IPS-18a (cell line): Measurements from ENCODE around the gene CLCF1.

ENCODE experiments used
- H3K27ac ChIP-seq: one replicate; pipeline ENCODE4 v1.5.1; 2013; ENCODE audit warnings: low read length
- H3K27me3 ChIP-seq: one replicate; pipeline ENCODE4 v1.6.1; 2013; ENCODE audit warnings: mild to moderate bottlenecking, low read length; ENCODE audit not compliant: control insufficient read depth, insufficient read depth
- H3K36me3 ChIP-seq: one replicate; pipeline ENCODE4 v1.6.1; 2013; ENCODE audit warnings: low read depth, low read length; ENCODE audit not compliant: control insufficient read depth
- H3K4me1 ChIP-seq: one replicate; pipeline ENCODE4 v1.6.1; 2013; ENCODE audit warnings: low read depth, low read length; ENCODE audit not compliant: control insufficient read depth
- H3K4me3 ChIP-seq: one replicate; pipeline ENCODE4 v1.5.1; 2013; ENCODE audit warnings: low read length
- H3K9ac ChIP-seq: one replicate; pipeline ENCODE4 v1.6.1; 2013; ENCODE audit warnings: mild to moderate bottlenecking, low read length, moderate library complexity
- H3K9me3 ChIP-seq: one replicate; pipeline ENCODE4 v1.6.1; 2013; ENCODE audit warnings: low read depth, low read length; ENCODE audit not compliant: control insufficient read depth

CLCF1 gene

DNA sequence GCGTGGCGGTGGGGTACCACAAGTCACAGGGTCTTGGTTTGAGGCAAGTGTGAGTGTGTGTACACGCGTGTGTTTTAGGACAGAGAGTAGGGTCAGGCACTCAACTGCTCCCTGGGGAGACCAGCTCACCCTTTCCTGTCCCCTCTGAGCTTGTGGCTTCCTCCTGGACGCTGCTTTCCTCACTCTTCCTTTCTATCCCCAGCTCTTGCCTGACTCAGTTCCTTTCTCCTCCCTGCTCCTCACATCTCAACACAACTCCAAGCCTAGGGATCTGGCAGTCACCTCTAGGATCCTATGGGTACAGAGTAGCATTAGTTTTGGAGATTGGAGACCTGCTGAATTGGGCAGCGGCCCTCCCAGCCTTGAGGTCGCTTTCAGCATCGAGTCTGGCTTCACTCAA is 4.1 kb downstream of the CLCF1 start:
- no peaks in the 10 kb centered on the region for H3K9me3 ChIP-seq
- H3K9ac ChIP-seq, result no peak overlapping the region
- no peak overlapping the region for H3K4me3 ChIP-seq
- peaks cover 20% of the 10 kb centered on the region for H3K4me1 ChIP-seq
- H3K27me3 ChIP-seq, result peaks cover 51% of the 10 kb centered on the region
- no peak overlapping the region for H3K27ac ChIP-seq
- no peaks in the 10 kb centered on the region for H3K36me3 ChIP-seq

DNA sequence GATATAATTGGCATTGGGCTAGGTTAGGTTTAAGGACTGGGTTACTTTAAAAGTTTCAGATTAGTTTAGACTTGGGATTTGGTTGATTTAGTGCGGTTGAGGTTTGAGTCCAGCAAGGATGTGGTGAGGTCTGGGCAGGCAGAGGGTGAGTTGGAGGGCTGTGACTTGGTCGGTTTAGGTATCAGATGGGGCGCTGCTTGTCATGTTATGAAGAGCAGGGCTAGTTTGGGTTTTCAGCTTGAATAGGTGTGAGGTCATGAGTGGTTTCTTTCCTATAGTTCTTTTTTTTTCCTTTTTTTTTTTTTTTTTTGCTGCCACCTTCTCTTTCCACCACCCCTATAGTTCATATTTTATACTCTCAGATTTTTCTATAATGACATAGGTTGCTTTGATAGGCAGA is 4.8 kb downstream of the CLCF1 start:
- H3K9ac ChIP-seq, result no peak overlapping the region
- H3K9me3 ChIP-seq, result no peaks in the 10 kb centered on the region
- H3K27me3 ChIP-seq, result peaks cover 44% of the 10 kb centered on the region
- no peaks in the 10 kb centered on the region for H3K36me3 ChIP-seq
- peaks cover 17% of the 10 kb centered on the region for H3K4me1 ChIP-seq
- H3K4me3 ChIP-seq, result no peak overlapping the region
- no peak overlapping the region for H3K27ac ChIP-seq

- H3K27ac ChIP-seq, result no peak overlapping the region
- no peak overlapping the region for H3K9ac ChIP-seq
- no peaks in the 10 kb centered on the region for H3K36me3 ChIP-seq
- H3K27me3 ChIP-seq, result peaks cover 42% of the 10 kb centered on the region
- peaks cover 17% of the 10 kb centered on the region for H3K4me1 ChIP-seq
- H3K9me3 ChIP-seq, result no peaks in the 10 kb centered on the region
- H3K4me3 ChIP-seq, result no peak overlapping the region
Measured at GRCh38 chr11:67367761-67368227, 5.6 kb downstream of the CLCF1 start.

DNA sequence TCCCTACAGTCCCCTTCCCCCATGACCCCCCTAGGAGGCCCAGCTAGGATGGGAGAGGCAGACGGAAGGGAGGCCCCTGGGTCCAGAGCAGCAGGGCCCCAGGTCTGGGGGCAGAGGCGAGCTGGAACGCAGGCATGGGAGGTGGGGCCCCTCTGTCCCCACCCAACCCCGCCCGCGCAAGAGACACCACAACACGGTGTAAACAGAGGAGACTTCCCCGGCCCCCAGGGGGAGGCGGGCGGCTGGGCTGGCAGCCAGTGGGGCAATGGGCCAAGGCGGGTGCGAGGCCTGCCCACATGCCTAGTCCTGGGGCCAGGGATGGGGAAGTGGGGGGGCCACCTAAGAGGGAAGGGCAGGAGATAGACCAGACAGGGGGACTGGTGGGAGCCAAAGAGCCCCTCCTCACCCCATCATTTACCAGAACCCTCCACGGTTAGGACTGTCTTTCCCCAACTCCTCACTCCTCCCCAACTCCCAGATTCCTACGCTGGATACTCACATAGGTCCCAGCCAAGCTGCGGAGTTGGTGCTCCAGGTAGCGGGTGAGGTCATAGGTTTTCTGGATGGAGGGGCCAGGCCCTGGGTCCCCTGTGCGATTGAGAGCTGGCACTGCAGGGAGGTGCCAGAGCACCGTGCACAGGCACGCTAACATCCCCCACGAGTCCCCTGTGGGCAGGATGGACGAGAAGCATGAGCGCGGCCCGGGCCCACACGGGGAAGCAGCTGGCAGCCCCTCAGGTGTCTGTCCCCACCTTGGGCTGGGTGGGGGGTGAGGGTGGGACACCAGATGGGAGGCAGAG is 6.2 kb downstream of the CLCF1 start:
- no peak overlapping the region for H3K4me3 ChIP-seq

DNA sequence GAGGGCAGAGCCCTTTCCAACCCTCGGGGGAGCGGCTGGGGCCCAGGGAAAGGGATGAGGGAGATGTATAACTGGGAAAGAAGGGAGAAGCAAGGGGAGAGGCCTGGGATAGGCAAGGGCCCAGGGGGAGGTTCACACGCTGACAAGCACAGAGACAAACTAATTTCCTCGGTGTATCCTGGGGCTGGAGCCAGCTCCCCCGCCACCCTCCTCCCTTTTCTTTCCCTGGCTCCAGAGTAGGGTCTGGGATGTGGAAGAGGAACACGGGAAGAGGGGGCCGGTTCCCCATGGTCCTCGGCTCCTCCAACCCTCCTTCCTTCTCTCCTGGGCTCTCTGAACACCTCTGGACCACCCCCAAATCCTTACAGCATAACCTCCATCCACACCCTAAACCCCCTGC is 6.9 kb downstream of the CLCF1 start:
- peaks cover 38% of the 10 kb centered on the region for H3K27me3 ChIP-seq
- H3K9ac ChIP-seq, result no peak overlapping the region
- no peaks in the 10 kb centered on the region for H3K36me3 ChIP-seq
- no peak overlapping the region for H3K27ac ChIP-seq
- H3K9me3 ChIP-seq, result no peaks in the 10 kb centered on the region
- peaks cover 11% of the 10 kb centered on the region for H3K4me1 ChIP-seq
- no peak overlapping the region for H3K4me3 ChIP-seq

More for the DNA sequence above, 6.2 kb downstream of the CLCF1 start:
- H3K4me1 ChIP-seq, result peaks cover 17% of the 10 kb centered on the region
- H3K36me3 ChIP-seq, result no peaks in the 10 kb centered on the region
- peaks cover 43% of the 10 kb centered on the region for H3K27me3 ChIP-seq
- H3K27ac ChIP-seq, result no peak overlapping the region
- no peaks in the 10 kb centered on the region for H3K9me3 ChIP-seq
- H3K9ac ChIP-seq, result no peak overlapping the region

DNA sequence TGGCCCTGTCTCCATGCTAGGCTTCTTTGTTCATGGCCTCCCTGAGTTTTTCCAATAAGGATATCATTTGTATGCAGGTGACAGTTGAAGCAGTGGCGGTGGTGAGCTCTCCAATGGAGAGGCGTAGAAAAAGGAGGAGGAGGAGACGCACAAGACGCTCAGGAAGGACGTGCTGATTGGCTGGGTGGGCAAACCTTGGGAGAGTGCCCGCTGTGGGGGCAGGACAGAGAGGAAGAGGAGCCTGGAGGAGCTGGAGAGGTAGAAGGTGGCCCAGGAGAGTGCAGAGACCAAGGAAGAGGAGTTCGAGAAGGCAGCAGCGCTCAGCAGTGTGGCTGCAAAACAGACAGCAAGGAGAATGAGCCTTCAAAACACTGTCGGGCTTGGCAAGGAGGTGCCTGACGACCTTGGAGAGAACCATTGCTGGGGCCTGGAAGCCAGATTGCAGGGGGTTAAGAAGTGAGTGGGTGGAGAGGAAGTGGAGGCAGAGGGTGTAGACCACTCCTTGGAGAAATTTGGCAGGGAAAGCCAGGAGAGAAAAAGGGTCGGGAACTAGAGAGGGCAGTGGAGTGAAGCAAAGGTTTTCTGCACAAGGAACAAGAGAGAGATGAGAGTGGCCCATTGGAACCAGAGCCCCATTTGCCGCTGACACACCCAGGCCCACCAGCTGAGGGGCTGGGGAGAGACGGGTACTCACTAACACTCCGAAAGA is 7.5 kb downstream of the CLCF1 start:
- Histone ChIP-seq H3K4me3 (no peak overlapping the region), H3K9ac (no peak overlapping the region), H3K27me3 (peaks cover 35% of the 10 kb centered on the region), H3K4me1 (peaks cover 5% of the 10 kb centered on the region), H3K9me3 (no peaks in the 10 kb centered on the region), H3K36me3 (no peaks in the 10 kb centered on the region), H3K27ac (no peak overlapping the region)

DNA sequence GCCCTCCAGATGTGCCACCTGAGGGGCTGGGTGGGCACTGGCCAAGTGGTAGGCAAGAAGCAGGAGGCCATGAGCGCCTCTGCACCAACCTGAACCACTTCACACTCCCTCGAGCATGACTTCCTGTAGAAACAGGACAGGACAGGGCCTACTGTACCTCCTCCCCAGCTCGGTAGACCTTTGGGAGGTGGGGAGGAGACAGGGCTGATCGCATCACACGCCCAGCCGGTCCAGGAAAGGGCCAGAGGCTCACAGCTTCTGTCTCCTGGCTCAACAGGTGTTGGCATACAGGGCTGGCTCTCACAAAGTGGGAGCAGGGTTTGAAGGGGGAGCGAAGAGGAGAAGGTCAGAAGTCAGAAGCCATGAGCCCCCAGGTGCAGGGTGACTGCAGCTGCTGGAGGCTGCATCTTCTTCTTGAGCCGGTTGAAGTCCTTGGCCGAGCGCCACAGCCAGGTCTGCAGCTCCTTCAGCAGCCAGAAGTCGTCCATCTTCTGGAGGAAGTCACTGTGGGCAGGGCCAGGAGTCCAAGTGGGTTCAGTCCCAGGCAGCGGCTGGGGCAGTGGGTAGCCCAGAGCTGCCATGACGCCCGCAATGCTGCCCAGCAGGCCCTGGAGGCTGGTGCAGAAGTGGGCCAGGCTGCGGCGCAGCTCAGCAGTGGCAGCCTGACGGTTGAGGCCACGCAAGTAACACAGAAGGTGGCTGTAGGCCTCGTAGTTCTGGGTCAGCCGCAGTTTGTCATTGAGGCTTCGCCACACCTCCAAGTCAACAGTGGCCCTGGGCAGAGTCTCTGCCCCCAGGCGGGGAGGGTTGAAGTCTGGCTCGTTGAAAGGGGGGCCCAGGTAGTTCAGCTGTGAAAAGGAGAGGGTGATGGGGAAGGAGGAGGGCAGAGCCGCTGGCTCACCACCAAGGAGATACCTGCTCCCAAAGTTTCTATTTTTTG is 8.3 kb downstream of the CLCF1 start:
- Histone ChIP-seq H3K4me1 (no peaks in the 10 kb centered on the region), H3K9me3 (no peaks in the 10 kb centered on the region), H3K9ac (no peak overlapping the region), H3K27ac (no peak overlapping the region), H3K27me3 (peaks cover 28% of the 10 kb centered on the region), H3K36me3 (no peaks in the 10 kb centered on the region), H3K4me3 (no peak overlapping the region)

GRCh38 chr11:67364169-67364568 is 9.2 kb downstream of the CLCF1 start:
- Histone ChIP-seq H3K9ac (no peak overlapping the region), H3K36me3 (no peaks in the 10 kb centered on the region), H3K27ac (no peak overlapping the region), H3K4me1 (no peaks in the 10 kb centered on the region), H3K9me3 (no peaks in the 10 kb centered on the region), H3K4me3 (no peak overlapping the region), H3K27me3 (peaks cover 19% of the 10 kb centered on the region)

DNA sequence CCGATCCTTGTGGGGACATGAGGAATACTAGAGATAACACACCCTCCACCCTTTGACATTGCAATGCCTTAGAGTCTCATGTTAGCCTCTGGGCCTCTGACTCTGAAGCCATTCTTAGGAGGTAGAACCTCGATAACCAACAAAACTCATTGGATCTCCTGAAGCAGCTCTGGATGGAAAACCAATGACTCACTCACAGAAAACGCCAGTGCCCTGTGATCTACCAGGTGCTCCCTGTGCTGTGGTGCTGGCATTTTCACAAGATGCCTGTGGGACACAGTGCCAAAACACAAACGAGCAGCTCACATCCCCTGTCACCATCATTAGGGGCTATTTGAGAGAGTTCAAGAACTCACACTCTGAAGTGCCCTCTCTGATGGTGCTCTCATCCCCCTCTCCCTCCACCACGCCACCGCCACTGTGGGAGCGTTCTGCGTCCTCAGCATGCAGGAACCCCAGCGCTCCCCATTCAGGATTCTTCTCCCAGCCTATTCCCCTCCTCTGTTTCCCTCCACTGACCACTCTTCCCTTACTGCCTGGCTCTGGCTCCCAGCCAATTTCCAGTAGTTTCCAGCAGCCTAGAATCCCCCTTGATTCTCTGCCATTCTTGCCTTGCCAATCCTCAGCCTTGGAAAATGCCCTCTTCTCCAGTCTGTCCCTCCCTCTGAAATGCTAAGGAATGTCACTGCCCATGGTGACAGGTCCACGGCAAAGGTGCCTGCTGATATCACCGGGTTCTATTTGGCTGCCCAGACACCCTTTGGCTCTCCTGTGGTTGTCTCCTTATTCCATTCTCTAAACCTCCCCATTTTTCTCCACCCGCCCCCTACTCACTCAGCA is 15.3 kb downstream of the CLCF1 start:
- no peaks in the 10 kb centered on the region for H3K9me3 ChIP-seq
- peaks cover 12% of the 10 kb centered on the region for H3K4me1 ChIP-seq
- H3K9ac ChIP-seq, result no peak overlapping the region
- H3K27ac ChIP-seq, result no peak overlapping the region
- peaks cover 10% of the 10 kb centered on the region for H3K27me3 ChIP-seq
- H3K36me3 ChIP-seq, result no peaks in the 10 kb centered on the region
- no peak overlapping the region for H3K4me3 ChIP-seq

GRCh38 chr11:67356864-67357561 is 16.4 kb downstream of the CLCF1 start:
- H3K27me3 ChIP-seq, result peaks cover 5% of the 10 kb centered on the region
- no peaks in the 10 kb centered on the region for H3K36me3 ChIP-seq
- H3K9me3 ChIP-seq, result no peaks in the 10 kb centered on the region
- no peak overlapping the region for H3K27ac ChIP-seq
- H3K9ac ChIP-seq, result no peak overlapping the region
- H3K4me3 ChIP-seq, result no peak overlapping the region
- H3K4me1 ChIP-seq, result peaks cover 16% of the 10 kb centered on the region
